Kasumi-1 (cell line): ENCODE results near the gene DBNDD1.
"Not testable (repeated sequence)": the region's sequence is repeated elsewhere in the genome, so short reads cannot be mapped to it uniquely, and the experiment has no call there.

Experiments used
- DNase-seq, 2 experiments: peaks; one replicate each; lab custom pipeline; 2025; lab: John Stamatoyannopoulos, UW

Gene DBNDD1

GRCh38 chr16:89988951-89989350, 30.3 kb downstream of the DBNDD1 start:
- no peak for DNase-seq

GRCh38 chr16:89987169-89987568, 32.1 kb downstream of the DBNDD1 start:
- no peak for DNase-seq

GRCh38 chr16:89986600-89986999, 32.7 kb downstream of the DBNDD1 start:
- no peak for DNase-seq

GRCh38 chr16:89985219-89985618, 34.0 kb downstream of the DBNDD1 start:
- no peak for DNase-seq

- DNase-seq: no peak
Measured at GRCh38 chr16:89984216-89984615, 35.0 kb downstream of the DBNDD1 start.

GRCh38 chr16:89983536-89983935, 35.7 kb downstream of the DBNDD1 start:
- DNase-seq: no peak

GRCh38 chr16:89982318-89982717, 36.9 kb downstream of the DBNDD1 start:
- no peak for DNase-seq

- DNase-seq: no peak
Measured at GRCh38 chr16:89981414-89981813, 37.8 kb downstream of the DBNDD1 start.

GRCh38 chr16:89974870-89975269, 44.4 kb downstream of the DBNDD1 start:
- DNase-seq: no peak

GRCh38 chr16:89973654-89974335, 45.5 kb downstream of the DBNDD1 start:
- no peak for DNase-seq

GRCh38 chr16:89973235-89973634, 46.0 kb downstream of the DBNDD1 start:
- no peak for DNase-seq

- DNase-seq: peak; percentile 74 to 76
Measured at GRCh38 chr16:89972244-89973234, 46.7 kb downstream of the DBNDD1 start.

- no peak for DNase-seq
Measured at GRCh38 chr16:89971495-89972243, 47.6 kb downstream of the DBNDD1 start.

GRCh38 chr16:89969741-89970410, 49.4 kb downstream of the DBNDD1 start:
- peak; percentile 95 to 96 for DNase-seq

GRCh38 chr16:89968074-89968473, 51.2 kb downstream of the DBNDD1 start:
- not testable (repeated sequence) for DNase-seq

- DNase-seq: not testable (repeated sequence)
Measured at GRCh38 chr16:89967436-89967835, 51.8 kb downstream of the DBNDD1 start.

- no peak for DNase-seq
Measured at GRCh38 chr16:89966756-89967155, 52.5 kb downstream of the DBNDD1 start.

GRCh38 chr16:89965447-89966225, 53.6 kb downstream of the DBNDD1 start:
- no peak for DNase-seq

GRCh38 chr16:89964201-89964600, 55.1 kb downstream of the DBNDD1 start:
- DNase-seq: no peak

GRCh38 chr16:89962754-89963498, 56.3 kb downstream of the DBNDD1 start:
- DNase-seq: no peak
